Left hindlimb (tissue), 1 donor: ENCODE data around the gene NUDCD3.
"Not testable (repeated sequence)": the region's sequence is repeated elsewhere in the genome, so short reads cannot be mapped to it uniquely, and the experiment has no call there.

Experiments used
- DNase-seq: peaks from one replicate; pipeline ENCODE4 v3.0.0-alpha.2; 2018

The NUDCD3 gene

GRCh38 chr7:44445986-44446671 is 44.3 kb downstream of the NUDCD3 start:
- no peak for DNase-seq

GRCh38 chr7:44441079-44441478 is 49.4 kb downstream of the NUDCD3 start:
- DNase-seq: no peak

- no peak for DNase-seq
Measured at GRCh38 chr7:44440577-44441078, 49.8 kb downstream of the NUDCD3 start.

- DNase-seq: no peak
Measured at GRCh38 chr7:44439926-44440325, 50.5 kb downstream of the NUDCD3 start.

GRCh38 chr7:44438816-44439215 is 51.6 kb downstream of the NUDCD3 start:
- DNase-seq: no peak

- DNase-seq: no peak
Measured at GRCh38 chr7:44434201-44434600, 56.3 kb downstream of the NUDCD3 start.

GRCh38 chr7:44433255-44434022 is 57.0 kb downstream of the NUDCD3 start:
- DNase-seq: no peak

- DNase-seq: no peak
Measured at GRCh38 chr7:44432381-44432977, 58.0 kb downstream of the NUDCD3 start.

- no peak for DNase-seq
Measured at GRCh38 chr7:44431091-44431608, 59.3 kb downstream of the NUDCD3 start.

GRCh38 chr7:44430054-44430453 is 60.4 kb downstream of the NUDCD3 start:
- DNase-seq: no peak

- not testable (repeated sequence) for DNase-seq
Measured at GRCh38 chr7:44424762-44425161, 65.7 kb downstream of the NUDCD3 start.

- DNase-seq: no peak
Measured at GRCh38 chr7:44416941-44417340, 73.5 kb downstream of the NUDCD3 start.

- DNase-seq: no peak
Measured at GRCh38 chr7:44415510-44415909, 74.9 kb downstream of the NUDCD3 start.

GRCh38 chr7:44415047-44415446 is 75.4 kb downstream of the NUDCD3 start:
- no peak for DNase-seq

- DNase-seq: no peak
Measured at GRCh38 chr7:44411306-44411705, 79.2 kb downstream of the NUDCD3 start.

GRCh38 chr7:44408596-44408995 is 81.9 kb downstream of the NUDCD3 start:
- no peak for DNase-seq

- no peak for DNase-seq
Measured at GRCh38 chr7:44403775-44404174, 86.7 kb downstream of the NUDCD3 start.

- no peak for DNase-seq
Measured at GRCh38 chr7:44403176-44403759, 87.2 kb downstream of the NUDCD3 start.

- no peak for DNase-seq
Measured at GRCh38 chr7:44402401-44403060, 87.9 kb downstream of the NUDCD3 start.

GRCh38 chr7:44401692-44402091 is 88.8 kb downstream of the NUDCD3 start:
- DNase-seq: no peak

- DNase-seq: no peak
Measured at GRCh38 chr7:44400033-44400511, 90.4 kb downstream of the NUDCD3 start.

GRCh38 chr7:44398953-44399574 is 91.4 kb downstream of the NUDCD3 start:
- no peak for DNase-seq
